Measurements from ENCODE around the gene PTPN18. TPM values are rescaled to one million over a fixed set of nuclear protein-coding genes. Genes with fewer than 3 reads are reported as not detected.

PTPN18 gene
- polyA plus RNA-seq, 6 donors from 2014 or later, result 57.8 to 83.3 (median 68.5) TPM

DNA sequence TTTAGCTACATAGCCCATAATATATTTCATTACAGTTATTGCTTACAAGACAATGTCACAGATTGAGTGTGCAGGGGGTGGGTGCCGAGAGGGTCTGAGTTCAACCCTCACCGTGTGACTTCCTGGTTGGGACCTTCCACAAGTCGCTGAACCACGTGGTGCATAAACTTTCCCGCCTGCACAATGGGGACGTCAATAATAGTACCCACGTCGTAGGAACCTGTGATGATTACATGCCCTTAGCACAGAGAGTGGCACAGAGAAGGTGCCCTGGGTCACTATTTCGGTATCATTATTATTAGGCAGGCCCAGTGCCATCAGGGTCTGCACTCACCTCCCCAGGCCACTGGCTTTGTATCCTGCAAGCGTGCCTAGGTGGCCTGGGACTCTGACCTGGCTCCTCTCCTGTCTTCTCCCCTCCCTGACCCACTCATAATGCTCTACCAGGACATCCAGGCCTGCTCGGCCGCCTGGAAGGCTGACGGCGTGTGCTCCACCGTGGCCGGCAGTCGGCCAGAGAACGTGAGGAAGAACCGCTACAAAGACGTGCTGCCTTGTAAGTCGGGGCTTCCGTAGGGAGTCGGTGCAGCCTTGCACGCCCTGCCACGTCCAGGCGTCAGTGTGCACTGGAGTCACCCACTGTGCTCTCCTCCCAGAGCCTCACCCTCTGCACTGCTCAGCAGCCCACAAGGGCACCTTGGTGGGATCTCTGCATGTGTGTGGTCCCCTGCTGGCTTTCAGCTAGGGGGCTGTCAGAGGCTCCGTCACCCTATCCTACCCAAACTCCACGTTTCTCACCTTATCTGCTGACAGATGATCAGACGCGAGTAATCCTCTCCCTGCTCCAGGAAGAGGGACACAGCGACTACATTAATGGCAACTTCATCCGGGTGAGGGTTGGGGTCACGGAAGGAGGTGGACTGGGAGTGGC, 2.8 kb downstream of the PTPN18 start:
- Mint-ChIP-seq H3K27ac (no peak overlapping the region), H3K36me3 (no peaks in the 10 kb centered on the region), H3K9me3 (peaks cover 0 to 5% (median 0%) of the 10 kb centered on the region in 7 donors), H3K27me3 (peaks cover 0 to 23% (median 0%) of the 10 kb centered on the region in 3 donors), H3K4me3 (peak overlapping the region in 1 of 8 donors; percentile 43), H3K4me1 (peaks cover 12 to 14% (median 12%) of the 10 kb centered on the region in 3 donors)
- DNase-seq (no peak), ATAC-seq (ENCODE audit: low read depth in 2 of 2) (no peak)

- Mint-ChIP-seq H3K4me3 (peak overlapping the region in 1 of 8 donors; percentile 5), H3K4me1 (peaks cover 9 to 11% (median 11%) of the 10 kb centered on the region in 3 donors), H3K36me3 (no peaks in the 10 kb centered on the region), H3K27me3 (peaks cover 0 to 30% (median 7%) of the 10 kb centered on the region in 3 donors), H3K9me3 (peaks cover 0 to 5% (median 0%) of the 10 kb centered on the region in 7 donors), H3K27ac (no peak overlapping the region)
- no peak for DNase-seq
- no peak for ATAC-seq (ENCODE audit: low read depth in 2 of 2)
Measured at GRCh38 chr2:130359466-130359865, 3.6 kb downstream of the PTPN18 start.

GRCh38 chr2:130363479-130363878, 7.6 kb downstream of the PTPN18 start:
- Mint-ChIP-seq H3K4me1 (peaks cover 0 to 2% (median 0%) of the 10 kb centered on the region in 3 donors), H3K4me3 (peak overlapping the region in 1 of 8 donors; percentile 41), H3K9me3 (peaks cover 0 to 5% (median 0%) of the 10 kb centered on the region in 7 donors), H3K27me3 (peaks cover 5 to 43% (median 14%) of the 10 kb centered on the region in 3 donors), H3K27ac (no peak overlapping the region), H3K36me3 (no peaks in the 10 kb centered on the region)
- DNase-seq (no peak), ATAC-seq (ENCODE audit: low read depth in 2 of 2) (no peak)

DNA sequence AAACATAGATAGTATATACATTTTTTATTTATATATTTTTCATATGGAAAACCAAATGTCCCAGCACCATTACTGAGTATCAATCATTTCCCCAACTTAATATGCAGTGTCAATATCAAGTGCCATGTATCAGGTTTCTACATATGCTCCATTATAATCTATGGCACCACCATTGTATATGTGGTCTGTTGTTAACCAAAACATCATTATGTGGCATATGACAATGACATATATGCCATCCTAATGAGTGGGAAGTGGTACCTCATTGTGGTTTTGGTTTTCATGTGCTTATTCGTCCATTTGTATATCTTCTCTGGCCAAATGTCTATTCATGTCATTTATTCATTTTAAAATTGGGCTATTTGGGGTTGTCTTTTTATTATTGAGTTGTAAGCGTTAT, 9.2 kb downstream of the PTPN18 start:
- ATAC-seq (ENCODE audit: low read depth in 2 of 2) (no peak), DNase-seq (no peak)
- Mint-ChIP-seq H3K9me3 (peaks cover 0 to 5% (median 0%) of the 10 kb centered on the region in 7 donors), H3K36me3 (no peaks in the 10 kb centered on the region), H3K27me3 (peaks cover 5 to 38% (median 14%) of the 10 kb centered on the region in 3 donors), H3K4me3 (no peak overlapping the region), H3K4me1 (peaks cover 6 to 9% (median 6%) of the 10 kb centered on the region in 3 donors), H3K27ac (no peak overlapping the region)

GRCh38 chr2:130365963-130366362, 10.1 kb downstream of the PTPN18 start:
- ATAC-seq (ENCODE audit: low read depth in 2 of 2) (no peak), DNase-seq (no peak)
- H3K36me3 Mint-ChIP-seq, result no peaks in the 10 kb centered on the region
- H3K4me1 Mint-ChIP-seq, result peaks cover 15% of the 10 kb centered on the region in 3 donors
- H3K4me3 Mint-ChIP-seq, result no peak overlapping the region
- H3K27ac Mint-ChIP-seq, result no peak overlapping the region
- peaks cover 0 to 3% (median 0%) of the 10 kb centered on the region in 7 donors for H3K9me3 Mint-ChIP-seq
- H3K27me3 Mint-ChIP-seq, result peaks cover 5 to 38% (median 14%) of the 10 kb centered on the region in 3 donors

GRCh38 chr2:130366720-130367119, 10.9 kb downstream of the PTPN18 start:
- DNase-seq, result no peak
- Mint-ChIP-seq H3K9me3 (peaks cover 0 to 3% (median 0%) of the 10 kb centered on the region in 7 donors), H3K4me3 (no peak overlapping the region), H3K27ac (no peak overlapping the region), H3K36me3 (no peaks in the 10 kb centered on the region), H3K4me1 (peaks cover 22% of the 10 kb centered on the region in 3 donors), H3K27me3 (peaks cover 5 to 35% (median 14%) of the 10 kb centered on the region in 3 donors)
- no peak for ATAC-seq (ENCODE audit: low read depth in 2 of 2)

DNA sequence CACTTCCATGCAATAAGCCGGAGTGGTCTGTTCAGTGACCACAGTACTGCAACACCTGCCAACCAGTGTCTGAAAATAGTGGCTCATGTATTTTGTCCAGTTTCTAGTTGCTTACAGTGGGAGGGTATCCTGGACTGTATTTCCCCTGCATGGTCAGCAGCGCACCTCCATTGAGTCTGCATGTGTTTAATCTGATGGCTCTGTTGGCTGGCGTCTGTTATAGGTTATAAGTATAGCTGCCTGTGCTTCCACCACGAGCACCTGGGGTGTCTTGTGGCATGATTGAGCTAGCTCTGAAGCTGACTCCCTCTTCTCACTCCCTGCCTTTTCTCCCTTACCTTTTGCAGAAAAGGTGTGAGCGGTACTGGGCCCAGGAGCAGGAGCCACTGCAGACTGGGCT, 12.9 kb downstream of the PTPN18 start:
- H3K36me3 Mint-ChIP-seq, result no peaks in the 10 kb centered on the region
- H3K27me3 Mint-ChIP-seq, result peaks cover 5 to 25% (median 14%) of the 10 kb centered on the region in 3 donors
- peak overlapping the region in 1 of 8 donors; percentile 38 for H3K4me3 Mint-ChIP-seq
- no peaks in the 10 kb centered on the region for H3K9me3 Mint-ChIP-seq
- peaks cover 37 to 39% (median 37%) of the 10 kb centered on the region in 3 donors for H3K4me1 Mint-ChIP-seq
- ATAC-seq (ENCODE audit: low read depth in 2 of 2) (no peak), DNase-seq (no peak)
- no peak overlapping the region for H3K27ac Mint-ChIP-seq

DNA sequence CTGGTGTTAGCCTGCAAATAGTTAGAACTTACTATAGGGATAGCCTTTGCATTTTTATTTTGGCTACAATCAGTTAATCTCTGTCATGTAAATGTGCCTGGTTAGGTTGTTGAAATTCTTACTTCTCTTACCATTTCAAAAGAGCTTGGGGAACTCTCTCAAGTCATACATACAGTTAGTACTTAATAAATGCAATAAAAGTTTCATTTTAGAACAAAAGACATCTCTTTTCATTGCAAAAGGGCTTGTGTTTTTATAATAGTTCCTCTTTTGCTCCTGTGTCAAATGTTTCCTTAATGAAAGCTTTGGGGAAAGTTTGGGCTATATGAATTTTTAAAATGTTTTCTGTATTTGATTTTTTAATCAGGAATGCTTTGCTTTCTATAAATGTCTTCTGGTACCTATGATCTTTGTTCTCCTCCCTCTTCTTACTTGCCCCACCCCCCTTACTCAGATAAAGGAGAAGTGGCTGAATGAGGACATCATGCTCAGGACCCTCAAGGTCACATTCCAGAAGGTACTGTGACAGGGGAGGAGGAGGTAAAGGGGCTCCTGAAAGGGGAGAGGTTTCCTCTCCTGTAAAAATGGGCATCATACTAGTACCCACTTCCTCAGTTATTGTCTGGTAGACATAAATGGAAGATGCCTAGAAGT, 13.6 kb downstream of the PTPN18 start:
- H3K4me3 Mint-ChIP-seq, result peak overlapping the region in 4 of 8 donors; percentile 39 to 93 (median 40)

GRCh38 chr2:130369965-130370341, 14.1 kb downstream of the PTPN18 start:
- H3K36me3 Mint-ChIP-seq, result peaks cover 2 to 4% of the 10 kb centered on the region in 2 donors
- peak overlapping the region in 3 of 6 donors; percentile 27 to 87 (median 30) for H3K27ac Mint-ChIP-seq
- no peak for ATAC-seq (ENCODE audit: low read depth in 2 of 2)
- peaks cover 5 to 17% (median 7%) of the 10 kb centered on the region in 3 donors for H3K27me3 Mint-ChIP-seq
- no peaks in the 10 kb centered on the region for H3K9me3 Mint-ChIP-seq
- peaks cover 48 to 49% (median 48%) of the 10 kb centered on the region in 3 donors for H3K4me1 Mint-ChIP-seq
- DNase-seq, result no peak
- H3K4me3 Mint-ChIP-seq, result peak overlapping the region in 4 of 8 donors; percentile 40 to 95 (median 67)

More for the DNA sequence above, 13.6 kb downstream of the PTPN18 start:
- ATAC-seq (ENCODE audit: low read depth in 2 of 2) (no peak), DNase-seq (no peak)
- Mint-ChIP-seq H3K27me3 (peaks cover 5 to 20% (median 7%) of the 10 kb centered on the region in 3 donors), H3K36me3 (no peaks in the 10 kb centered on the region), H3K27ac (no peak overlapping the region), H3K4me1 (peaks cover 43 to 44% (median 43%) of the 10 kb centered on the region in 3 donors), H3K9me3 (no peaks in the 10 kb centered on the region)

DNA sequence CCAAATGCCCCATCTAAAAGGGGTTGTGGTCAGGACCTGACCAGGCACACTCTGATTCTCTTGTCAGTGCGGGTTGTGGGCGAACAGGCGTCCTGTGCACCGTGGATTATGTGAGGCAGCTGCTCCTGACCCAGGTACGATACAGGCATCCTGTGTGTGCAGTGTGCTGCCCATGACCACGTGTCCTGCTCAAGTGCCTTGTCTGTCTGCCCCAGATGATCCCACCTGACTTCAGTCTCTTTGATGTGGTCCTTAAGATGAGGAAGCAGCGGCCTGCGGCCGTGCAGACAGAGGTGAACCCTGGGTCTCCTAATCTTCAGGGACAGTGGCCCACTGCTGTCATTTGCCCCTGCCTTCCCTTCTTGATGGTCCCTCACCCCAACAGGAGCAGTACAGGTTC, 14.6 kb downstream of the PTPN18 start:
- Mint-ChIP-seq H3K4me1 (peaks cover 53 to 54% (median 53%) of the 10 kb centered on the region in 3 donors), H3K27me3 (peaks cover 5 to 11% (median 7%) of the 10 kb centered on the region in 3 donors), H3K4me3 (peak overlapping the region; percentile 82 to 97 (median 94)), H3K9me3 (no peaks in the 10 kb centered on the region), H3K36me3 (peaks cover 5 to 9% of the 10 kb centered on the region in 2 donors), H3K27ac (peak overlapping the region in 5 of 6 donors; percentile 30 to 98 (median 92))
- DNase-seq (no peak), ATAC-seq (ENCODE audit: low read depth in 2 of 2) (no peak)

GRCh38 chr2:130371723-130372054, 15.8 kb downstream of the PTPN18 start:
- peak overlapping the region; percentile 82 to 97 (median 95) for H3K4me3 Mint-ChIP-seq
- H3K27me3 Mint-ChIP-seq, result peaks cover 0 to 9% (median 7%) of the 10 kb centered on the region in 3 donors
- H3K36me3 Mint-ChIP-seq, result peaks cover 12 to 18% of the 10 kb centered on the region in 2 donors
- no peak for DNase-seq
- H3K9me3 Mint-ChIP-seq, result no peaks in the 10 kb centered on the region
- ATAC-seq (ENCODE audit: low read depth in 2 of 2), result peak; percentile 9 to 11
- H3K4me1 Mint-ChIP-seq, result peaks cover 63 to 66% (median 64%) of the 10 kb centered on the region in 3 donors
- H3K27ac Mint-ChIP-seq, result peak overlapping the region; percentile 87 to 98 (median 93)

GRCh38 chr2:130372055-130372832, 16.4 kb downstream of the PTPN18 start:
- Mint-ChIP-seq H3K27ac (peak overlapping the region; percentile 87 to 98 (median 93)), H3K36me3 (peaks cover 12 to 18% of the 10 kb centered on the region in 2 donors), H3K27me3 (peaks cover 0 to 7% (median 6%) of the 10 kb centered on the region in 3 donors), H3K9me3 (no peaks in the 10 kb centered on the region), H3K4me1 (peaks cover 68 to 72% (median 70%) of the 10 kb centered on the region in 3 donors), H3K4me3 (peak overlapping the region; percentile 82 to 97 (median 95))
- DNase-seq, result peak; percentile 83
- peak; percentile 92 for ATAC-seq (ENCODE audit: low read depth in 2 of 2)

All from naive B cell (primary cell).